Measurements from ENCODE around the gene DNAH17.

The DNAH17 gene

GRCh38 chr17:78577296-78577695 lies at the start of gene DNAH17:
TSS of gene DNAH17 (minus strand) at chr17:78577396. CDS start at chr17:78575057, 2,339 bp downstream.
- DNase-seq = no peak

GRCh38 chr17:78624324-78625151 lies 47.3 kb upstream of the DNAH17 start:
- DNase-seq = no peak

- DNase-seq = no peak
Observed at GRCh38 chr17:78623541-78623940, 46.3 kb upstream of the DNAH17 start.

GRCh38 chr17:78622491-78623265 lies 45.5 kb upstream of the DNAH17 start:
- no peak for DNase-seq

- no peak for DNase-seq
Observed at GRCh38 chr17:78621720-78622490, 44.7 kb upstream of the DNAH17 start.

- no peak for DNase-seq
Observed at GRCh38 chr17:78620099-78620498, 42.9 kb upstream of the DNAH17 start.

GRCh38 chr17:78619334-78619733 lies 42.1 kb upstream of the DNAH17 start:
- DNase-seq = no peak

GRCh38 chr17:78618264-78619066 lies 41.3 kb upstream of the DNAH17 start:
- DNase-seq = no peak

GRCh38 chr17:78617511-78618061 lies 40.4 kb upstream of the DNAH17 start:
- no peak for DNase-seq

GRCh38 chr17:78616946-78617345 lies 39.8 kb upstream of the DNAH17 start:
- DNase-seq = no peak

- DNase-seq = no peak
Observed at GRCh38 chr17:78615631-78616030, 38.4 kb upstream of the DNAH17 start.

GRCh38 chr17:78613416-78613815 lies 36.2 kb upstream of the DNAH17 start:
- no peak for DNase-seq

GRCh38 chr17:78611607-78612006 lies 34.4 kb upstream of the DNAH17 start:
- no peak for DNase-seq

GRCh38 chr17:78610951-78611511 lies 33.8 kb upstream of the DNAH17 start:
- DNase-seq = no peak

GRCh38 chr17:78609191-78609641 lies 32.0 kb upstream of the DNAH17 start:
- no peak for DNase-seq

GRCh38 chr17:78608804-78609186 lies 31.6 kb upstream of the DNAH17 start:
- DNase-seq = no peak

- no peak for DNase-seq
Observed at GRCh38 chr17:78608122-78608803, 31.1 kb upstream of the DNAH17 start.

GRCh38 chr17:78607038-78607437 lies 29.8 kb upstream of the DNAH17 start:
- DNase-seq = no peak

- DNase-seq = no peak
Observed at GRCh38 chr17:78605886-78606285, 28.7 kb upstream of the DNAH17 start.

- DNase-seq = no peak
Observed at GRCh38 chr17:78605429-78605828, 28.2 kb upstream of the DNAH17 start.

- no peak for DNase-seq
Observed at GRCh38 chr17:78602246-78602645, 25.1 kb upstream of the DNAH17 start.
